ENCODE results near the gene DDX49.
"Not testable (repeated sequence)": the region's sequence is repeated elsewhere in the genome, so short reads cannot be mapped to it uniquely, and the experiment has no call there.

The DDX49 gene

GRCh38 chr19:18895824-18896341 lies 23.6 kb upstream of the DDX49 start, which contains the start of gene CERS1:
CERS1 (minus strand) TSS chr19:18896158; CDS start chr19:18896072, 86 bp downstream.
- DNase-seq, result no peak

GRCh38 chr19:18896421-18896841 lies 23.1 kb upstream of the DDX49 start:
- no peak for DNase-seq

- DNase-seq, result no peak
Observed at GRCh38 chr19:18897094-18898029, 22.2 kb upstream of the DDX49 start.

- no peak for DNase-seq
Observed at GRCh38 chr19:18898081-18898606, 21.4 kb upstream of the DDX49 start.

DNA sequence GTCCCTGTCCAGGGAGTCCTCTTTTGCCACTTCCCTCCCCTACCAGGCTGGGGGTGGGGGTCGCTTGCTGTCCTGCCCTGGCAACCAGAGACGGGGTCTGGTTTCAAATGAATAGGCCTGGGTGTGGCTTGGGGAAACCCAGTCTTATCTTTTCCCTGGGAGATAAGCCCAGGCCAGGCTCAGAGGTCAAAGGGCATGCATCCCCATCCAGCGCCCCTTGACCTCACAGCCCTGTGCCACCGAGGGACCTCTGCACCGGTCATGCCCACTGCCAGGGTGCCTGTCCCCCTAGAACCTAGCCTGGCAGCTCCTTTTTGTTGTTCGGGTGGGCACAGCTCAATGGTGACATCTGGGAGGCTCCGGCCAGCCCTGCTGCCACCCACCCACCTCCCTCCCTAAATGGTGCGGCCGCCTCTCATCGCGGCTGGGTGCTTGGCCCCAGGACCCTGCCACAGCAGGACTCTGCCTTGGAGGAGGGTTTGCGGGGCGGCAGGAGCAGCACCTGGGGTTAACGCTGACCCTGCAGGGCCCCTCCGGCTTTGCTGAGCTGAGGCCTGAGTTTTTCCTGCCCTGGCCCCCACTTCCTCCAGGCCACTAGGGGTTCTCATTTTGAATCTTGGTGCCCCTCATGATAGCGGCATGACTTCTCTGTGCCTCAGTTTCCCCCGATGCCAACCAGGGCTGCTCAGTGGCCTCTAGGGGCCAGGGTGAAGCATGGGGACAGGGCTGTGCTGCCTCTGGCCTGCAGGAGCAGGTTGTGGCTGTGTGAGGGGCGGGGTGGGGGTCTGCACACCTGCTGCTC lies 20.7 kb upstream of the DDX49 start:
- DNase-seq, result no peak

GRCh38 chr19:18899624-18900560 lies 19.6 kb upstream of the DDX49 start:
- no peak for DNase-seq

GRCh38 chr19:18900700-18901481 lies 18.6 kb upstream of the DDX49 start:
- no peak for DNase-seq

DNA sequence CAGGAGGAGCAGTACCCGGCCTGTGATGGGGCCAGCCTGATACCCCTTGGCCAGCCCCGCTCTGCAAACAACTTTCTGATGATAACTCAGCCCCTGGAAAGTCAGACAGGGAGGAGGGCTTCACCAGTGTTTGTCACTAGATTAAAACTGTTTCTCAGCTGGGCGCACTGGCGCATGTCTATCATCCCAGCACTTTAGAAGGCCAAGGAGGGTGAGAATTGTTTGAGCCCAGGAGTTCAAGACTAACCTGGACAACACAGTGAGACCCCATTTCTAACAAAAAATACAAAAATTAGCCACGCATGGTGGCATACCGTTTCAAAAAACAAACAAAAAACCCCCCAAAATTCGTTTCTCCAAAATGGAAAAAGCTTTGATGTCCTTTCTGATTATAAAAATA lies 18.0 kb upstream of the DDX49 start:
- no peak for DNase-seq

GRCh38 chr19:18902519-18902918 lies 17.0 kb upstream of the DDX49 start:
- not testable (repeated sequence) for DNase-seq

- DNase-seq, result no peak
Observed at GRCh38 chr19:18903156-18904037, 16.1 kb upstream of the DDX49 start.

DNA sequence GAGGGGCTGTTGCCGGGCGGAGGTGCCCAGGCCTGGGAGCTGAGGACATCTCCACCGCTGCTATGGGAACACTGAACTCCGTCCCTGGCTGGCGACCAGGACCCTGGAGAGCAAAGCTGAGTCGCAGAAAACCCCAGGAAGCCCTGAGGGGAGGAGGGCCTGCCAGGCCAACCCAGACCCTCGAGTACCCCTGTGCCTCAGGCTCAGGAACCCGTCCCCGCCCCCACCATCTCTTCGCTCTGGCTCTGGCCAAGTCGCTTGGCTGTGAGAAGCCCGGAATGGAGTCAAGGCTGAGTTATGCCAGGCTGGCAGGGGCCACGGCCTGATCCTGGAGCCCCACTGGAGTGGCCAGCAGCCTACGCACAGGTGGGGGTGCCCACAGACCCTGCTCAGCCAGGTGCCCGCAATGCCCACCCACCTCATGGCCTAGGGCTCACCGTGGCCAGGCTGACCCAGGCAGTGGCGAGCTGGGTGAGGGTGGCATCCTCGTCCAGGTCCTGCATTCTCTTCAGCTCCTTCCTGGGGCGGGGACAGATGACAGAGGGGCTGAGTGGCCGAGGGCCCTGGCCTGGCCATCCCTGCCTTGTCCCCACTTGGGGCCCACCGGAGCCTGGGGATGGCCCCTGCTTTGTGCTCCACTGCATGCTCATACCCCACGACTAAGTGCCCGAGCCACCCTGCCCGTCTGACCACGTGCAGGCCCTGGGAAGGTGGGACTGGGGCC lies 15.0 kb upstream of the DDX49 start:
- DNase-seq, result no peak

GRCh38 chr19:18905058-18905456 lies 14.5 kb upstream of the DDX49 start:
- no peak for DNase-seq

- DNase-seq, result no peak
Observed at GRCh38 chr19:18905513-18906236, 13.8 kb upstream of the DDX49 start.

- DNase-seq, result no peak
Observed at GRCh38 chr19:18906605-18907519, 12.7 kb upstream of the DDX49 start.

DNA sequence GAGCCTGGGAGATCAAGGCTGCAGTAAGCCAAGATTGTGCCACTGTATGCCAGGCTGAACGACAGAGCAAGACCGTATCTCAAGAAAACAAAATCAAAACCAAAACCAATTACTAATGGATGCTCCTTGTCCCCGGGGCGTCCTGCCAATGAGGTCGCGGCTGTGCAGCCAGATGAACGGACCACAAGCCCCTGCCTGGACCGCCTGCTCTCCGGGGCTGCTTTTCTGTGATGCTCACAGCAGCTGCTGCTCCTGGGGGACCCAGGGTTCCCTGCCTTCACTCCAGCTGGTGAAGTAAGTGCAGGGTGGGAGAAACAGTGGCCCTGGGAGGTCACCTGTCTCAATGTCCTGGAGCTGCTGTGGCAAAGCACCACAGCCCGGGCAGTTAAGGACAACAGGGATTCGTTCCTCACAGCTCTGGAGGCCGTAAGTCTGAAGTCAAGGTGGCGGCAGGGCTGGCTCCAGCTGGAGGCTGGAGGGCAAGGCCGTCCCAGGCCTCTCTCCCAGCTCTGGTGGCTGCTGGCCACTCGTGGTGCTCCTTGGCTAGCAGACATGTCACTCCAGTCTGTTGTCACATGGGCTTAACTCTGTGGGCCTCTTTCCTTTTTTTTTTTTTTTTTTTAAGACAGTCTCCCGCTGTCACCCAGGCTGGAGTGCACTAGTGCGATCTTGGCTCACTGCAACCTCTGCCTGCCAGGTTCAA lies 10.4 kb upstream of the DDX49 start:
- no peak for DNase-seq

GRCh38 chr19:18910010-18910409 lies 9.5 kb upstream of the DDX49 start:
- no peak for DNase-seq
